TTC549 (cell line): ENCODE results near the gene EFNB3.
A peak's percentile ranks its signal among the peaks of the same experiment; 100 is the strongest.

Source experiments
- FAIRE-seq: peaks from 2 replicates; lab custom pipeline; 2012; peaks lifted over from hg19 to GRCh38; lab: Jason Lieb, UNC

EFNB3 gene

DNA sequence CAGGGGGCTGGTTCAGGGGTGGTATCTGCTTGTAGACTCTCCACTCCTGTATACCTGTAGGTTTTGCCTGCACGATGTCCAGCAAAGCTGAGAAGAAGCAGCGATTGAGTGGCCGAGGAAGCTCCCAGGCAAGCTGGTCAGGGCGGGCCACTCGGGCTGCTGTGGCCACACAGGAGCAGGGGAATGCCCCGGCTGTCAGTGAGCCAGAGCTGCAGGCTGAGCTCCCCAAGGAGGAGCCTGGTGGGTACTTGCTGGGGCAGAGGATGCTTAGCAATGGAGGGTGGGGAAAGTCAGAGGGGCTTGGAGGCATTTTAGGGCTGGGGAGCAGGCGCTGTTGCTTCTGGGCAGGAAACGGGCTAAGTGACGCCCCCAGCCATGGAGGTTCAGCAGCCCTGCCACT is 14.7 kb downstream of the EFNB3 start:
- no peak for FAIRE-seq

DNA sequence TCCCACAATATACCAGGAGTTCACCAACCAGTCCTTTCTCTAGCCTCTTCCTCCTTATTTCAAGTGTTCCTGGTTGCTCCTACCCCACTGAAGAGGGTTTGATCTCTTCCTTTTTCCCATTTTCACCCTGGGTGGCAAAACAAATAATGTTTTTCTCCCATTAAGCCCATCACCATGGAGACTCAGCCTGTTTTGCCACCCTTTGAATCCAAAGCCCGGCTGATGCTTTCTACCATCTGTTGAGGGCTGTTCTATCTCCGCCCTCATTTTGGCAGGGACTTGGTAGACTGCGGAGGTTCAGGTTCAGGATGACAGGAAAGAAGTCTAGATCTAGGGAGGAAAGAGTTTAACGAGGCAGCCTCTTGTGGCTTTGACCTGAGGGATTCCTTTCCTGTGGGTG is 15.1 kb downstream of the EFNB3 start:
- FAIRE-seq = no peak

DNA sequence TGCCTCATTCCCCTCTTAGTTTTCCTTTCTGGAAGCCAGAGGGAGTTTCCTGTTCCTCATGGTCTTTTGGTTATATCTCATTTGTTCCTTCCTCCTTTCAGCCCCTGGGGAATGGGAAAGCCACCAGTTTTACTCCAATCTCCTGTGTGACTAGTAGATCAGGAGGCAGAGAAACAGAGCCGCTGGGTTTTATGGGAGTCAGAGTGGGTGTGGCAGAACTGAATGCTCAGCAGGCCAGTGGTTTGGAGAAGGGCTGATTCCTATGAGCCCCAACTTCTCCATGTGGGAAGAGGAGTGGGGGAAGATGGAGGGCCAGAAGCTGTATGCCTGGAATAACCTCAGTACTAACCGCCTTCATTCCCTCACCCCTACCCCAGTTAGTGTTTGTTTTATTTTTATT is 16.6 kb downstream of the EFNB3 start:
- no peak for FAIRE-seq

DNA sequence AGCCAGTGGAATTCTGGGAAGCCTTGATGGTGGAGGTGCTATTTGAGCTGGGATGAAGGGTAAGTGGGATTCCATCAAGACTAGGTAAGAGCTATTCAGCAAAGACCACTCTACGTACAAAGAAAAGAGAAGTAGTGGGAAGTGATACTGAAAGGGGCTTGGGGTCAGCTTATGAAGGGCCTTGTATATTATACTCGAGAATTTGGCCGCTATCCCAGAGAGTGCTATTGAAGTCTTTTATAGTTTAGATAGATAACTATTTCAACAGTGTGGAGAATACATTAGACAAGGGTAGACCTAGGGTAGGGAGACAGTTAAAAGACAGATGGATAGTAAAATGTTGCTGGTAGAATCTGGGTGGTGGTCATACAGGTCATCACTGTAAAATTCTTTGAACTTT is 22.9 kb downstream of the EFNB3 start:
- FAIRE-seq = no peak

DNA sequence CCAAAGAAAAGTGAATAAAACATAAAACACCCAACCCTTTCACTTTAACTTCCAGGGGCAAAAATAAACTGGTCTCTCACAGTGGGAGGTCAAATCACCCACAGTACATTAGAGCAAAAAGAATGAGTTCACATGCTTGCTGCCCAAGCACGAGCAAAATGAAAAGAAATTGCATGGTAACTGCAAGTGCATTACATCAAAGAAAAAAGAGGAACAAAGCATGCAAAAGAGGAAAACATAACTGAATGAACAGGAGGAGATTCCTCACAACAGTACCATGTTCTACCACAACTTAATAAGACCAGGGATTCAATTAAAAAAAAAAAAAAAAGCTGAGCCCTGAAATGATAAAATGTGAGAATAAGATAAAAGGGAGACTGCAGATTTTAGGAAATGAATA is 24.8 kb downstream of the EFNB3 start:
- FAIRE-seq = no peak

DNA sequence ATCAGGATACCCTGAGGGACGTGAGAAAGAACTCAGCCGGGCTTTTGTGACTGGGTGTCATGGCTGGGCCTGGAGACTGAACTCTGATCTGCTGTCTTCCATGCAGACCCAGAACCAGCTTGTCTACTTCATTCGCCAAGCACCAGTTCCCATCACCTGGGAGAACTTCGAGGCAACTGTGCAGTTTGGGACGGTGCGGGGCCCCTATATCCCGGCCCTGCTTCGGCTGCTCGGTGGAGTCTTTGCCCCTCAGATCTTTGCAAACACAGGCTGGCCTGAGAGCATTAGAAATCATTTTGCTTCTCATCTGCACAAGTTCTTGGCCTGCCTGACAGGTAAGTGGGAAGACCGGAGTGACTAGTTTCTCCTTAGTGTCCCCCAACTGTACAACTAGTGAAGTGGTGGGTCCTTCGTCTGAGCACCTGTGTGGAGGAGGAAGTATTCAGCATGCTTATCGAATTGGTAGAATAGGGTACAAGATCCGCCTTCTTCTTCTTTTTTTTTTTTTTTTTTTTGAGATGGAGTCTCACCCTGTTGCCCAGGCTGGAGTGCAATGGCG is 28.1 kb downstream of the EFNB3 start:
- no peak for FAIRE-seq

DNA sequence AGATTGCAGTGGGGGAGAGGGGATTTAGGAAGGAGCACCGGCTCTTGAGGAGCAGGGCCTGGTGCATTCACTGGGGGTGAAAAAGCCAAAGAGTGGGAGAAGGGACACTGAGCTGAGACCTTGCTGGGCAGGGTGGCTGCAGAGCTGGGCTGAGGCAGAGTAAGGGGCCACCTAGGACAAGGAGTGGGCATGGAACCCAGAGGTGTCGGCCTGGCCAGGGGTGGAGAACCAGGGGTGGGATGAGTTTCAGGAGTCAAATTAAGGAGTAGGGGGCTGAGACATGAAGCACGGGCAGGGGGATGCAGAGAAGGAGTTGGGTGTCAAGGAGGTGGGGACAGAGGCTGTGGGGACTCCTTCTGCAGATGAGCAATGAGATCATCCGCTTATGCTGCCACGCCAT is 32.6 kb downstream of the EFNB3 start:
- FAIRE-seq = no peak

DNA sequence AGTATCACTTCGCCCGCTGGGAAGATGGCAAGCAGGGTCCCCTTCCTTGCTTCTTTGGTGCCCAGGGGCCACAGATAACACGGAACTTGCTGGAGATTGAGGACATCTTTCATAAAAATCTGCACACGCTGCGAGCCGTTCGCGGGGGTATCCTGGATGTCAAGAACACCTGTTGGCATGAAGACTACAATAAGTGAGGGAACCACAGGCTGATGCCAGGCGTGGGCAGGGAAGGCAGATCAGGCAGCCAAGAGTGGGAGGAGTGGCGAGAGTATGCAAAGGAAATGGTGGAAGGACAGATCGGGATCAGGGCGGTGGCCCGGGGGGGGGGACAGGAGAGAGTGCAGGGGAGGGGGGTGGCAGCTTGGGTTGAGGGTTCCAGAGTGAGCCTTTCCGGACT is 34.7 kb downstream of the EFNB3 start:
- no peak for FAIRE-seq

DNA sequence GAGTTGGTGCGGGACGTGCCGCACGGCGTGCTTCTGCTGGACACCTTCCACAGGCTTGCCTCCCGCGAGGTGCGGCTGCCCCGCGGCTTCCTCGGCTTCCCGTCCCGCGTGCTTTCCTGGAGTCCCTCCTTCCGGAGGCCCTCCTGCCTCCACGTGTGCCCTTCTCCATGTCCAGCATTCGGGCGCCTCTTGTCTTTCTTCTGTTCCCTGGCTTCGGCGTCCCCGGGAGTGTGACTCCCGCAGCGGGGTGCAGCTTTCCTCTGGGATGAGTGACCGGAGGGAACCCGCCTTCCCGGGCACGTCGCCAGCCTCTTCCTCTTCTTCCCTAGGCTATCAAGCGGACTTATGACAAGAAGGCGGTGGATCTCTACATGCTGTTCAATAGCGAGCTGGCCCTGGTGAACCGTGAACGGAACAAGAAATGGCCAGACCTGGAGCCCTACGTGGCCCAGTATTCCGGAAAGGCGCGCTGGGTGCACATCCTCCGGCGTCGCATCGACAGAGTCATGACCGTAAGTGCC is 35.5 kb downstream of the EFNB3 start:
- FAIRE-seq = no peak

DNA sequence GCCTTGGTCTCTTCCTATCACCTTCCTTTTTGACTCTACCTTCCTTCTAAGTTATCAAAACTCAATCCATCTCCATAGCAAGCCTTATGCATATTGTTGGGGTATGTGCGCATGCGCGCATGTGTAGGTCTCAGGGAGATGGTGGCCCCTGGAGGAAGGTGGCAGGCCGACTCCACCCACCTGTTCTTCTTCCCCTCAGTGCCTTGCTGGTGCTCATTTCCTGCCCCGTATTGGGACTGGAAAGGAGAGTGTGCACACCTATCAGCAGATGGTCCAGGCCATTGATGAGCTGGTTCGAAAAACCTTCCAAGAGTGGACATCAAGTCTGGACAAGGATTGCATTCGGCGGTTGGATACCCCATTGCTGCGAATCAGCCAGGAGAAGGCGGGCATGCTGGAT is 37.7 kb downstream of the EFNB3 start:
- no peak for FAIRE-seq

DNA sequence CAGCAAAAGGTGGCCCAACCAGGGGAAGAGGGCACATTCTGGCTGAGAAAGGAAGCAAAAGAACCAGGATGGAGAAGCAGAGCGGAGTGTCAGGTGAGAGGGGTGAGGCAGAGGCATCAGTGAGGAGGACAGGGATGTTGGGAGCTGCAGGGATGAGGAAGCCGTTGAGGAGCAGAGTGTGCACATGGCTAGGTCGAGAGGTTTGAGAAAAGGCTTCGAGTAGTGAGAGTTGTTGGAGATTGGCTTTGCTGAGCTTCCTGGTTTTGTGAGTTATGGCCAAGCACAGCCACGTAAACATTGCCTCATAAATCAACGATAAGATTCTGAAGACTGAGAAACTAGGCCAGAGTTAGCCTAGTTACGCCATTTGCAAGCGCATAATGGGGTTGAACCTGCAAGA is 39.4 kb downstream of the EFNB3 start:
- FAIRE-seq = no peak

DNA sequence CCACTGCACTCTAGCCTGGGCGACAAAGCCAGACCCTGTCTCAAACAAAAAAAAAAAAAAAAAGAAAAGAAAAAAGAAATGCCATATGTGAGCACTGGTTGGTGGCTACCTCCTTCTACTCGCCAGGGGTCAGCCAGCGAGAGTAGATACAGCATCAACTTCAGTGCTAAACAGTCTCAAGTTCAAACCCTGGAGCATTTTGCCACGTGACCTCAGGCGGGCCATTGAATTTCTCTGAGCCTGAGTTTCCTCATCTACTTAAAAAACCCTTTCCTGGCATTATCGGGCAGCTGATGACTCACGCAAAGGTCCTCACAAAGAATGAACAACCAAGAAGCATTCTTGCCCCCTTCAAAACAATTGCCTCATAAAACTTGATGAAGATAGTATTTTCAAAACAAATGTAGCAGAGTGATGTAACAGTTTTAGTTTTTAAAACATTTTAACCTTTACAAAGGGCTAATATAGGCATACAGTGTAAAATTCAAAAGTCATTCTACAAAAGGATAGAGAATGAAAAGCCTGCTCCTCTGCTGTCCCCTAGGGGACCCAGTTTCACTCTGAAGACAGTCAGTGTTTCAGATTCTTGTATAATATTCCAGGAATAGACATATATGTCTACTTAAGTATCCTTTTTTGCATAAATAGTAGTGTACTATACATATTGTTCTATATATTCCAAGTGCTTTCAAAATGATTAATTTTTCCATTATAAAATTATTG is 40.9 kb downstream of the EFNB3 start:
- FAIRE-seq = peak; percentile 58

DNA sequence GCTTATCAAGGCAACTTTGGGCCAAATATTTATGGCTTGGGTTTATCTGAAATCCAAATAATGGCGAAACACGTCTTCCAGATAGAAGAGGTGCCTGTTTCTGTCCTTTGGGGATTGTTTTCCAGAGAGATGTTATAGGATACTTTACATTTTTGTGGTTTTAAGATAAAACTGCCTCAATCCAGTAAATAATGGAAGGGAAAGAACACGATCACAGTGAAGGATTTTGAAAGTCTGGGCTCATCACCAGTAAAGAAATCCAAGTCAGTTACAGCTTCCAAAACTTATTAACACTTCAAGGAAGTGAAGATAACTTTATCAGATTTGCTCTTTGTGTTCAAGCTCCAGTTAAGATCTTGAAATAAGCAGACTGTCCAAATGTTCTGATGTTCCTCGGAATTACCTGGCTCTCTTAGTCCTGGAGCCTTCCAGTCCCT is 42.7 kb downstream of the EFNB3 start:
- FAIRE-seq = peak; percentile 53

DNA sequence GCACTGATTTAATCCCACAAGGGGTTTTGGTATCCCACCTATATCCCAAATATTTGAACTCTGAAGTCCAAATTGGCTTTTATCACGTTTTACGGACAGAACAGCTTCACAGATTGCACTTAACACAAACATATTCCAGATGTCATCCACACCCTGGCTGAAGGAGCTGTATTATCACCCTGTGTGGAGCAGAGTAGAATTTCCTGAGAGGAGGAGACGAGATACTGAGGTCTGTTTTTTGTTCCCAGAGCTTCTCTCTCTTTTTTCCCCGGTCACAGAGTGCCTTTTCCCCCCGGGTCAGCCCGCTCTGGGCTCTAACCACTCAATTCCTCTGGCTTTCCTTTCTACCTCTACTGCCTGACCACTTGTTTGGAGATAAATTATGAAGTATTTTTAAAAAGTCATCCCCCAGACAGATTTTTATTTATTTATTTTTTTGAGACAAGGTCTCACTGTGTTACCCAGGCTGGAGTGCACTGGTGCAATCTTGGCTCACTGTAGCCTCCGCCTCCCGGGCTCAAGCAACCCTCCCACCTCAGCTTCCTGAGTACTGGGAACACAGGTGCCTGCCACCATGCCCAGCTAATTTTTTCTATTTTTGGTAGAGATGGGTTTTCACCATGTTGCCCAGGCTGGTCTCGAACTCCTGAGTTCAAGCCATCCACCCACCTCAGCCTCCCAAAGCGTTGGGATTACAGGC is 43.2 kb downstream of the EFNB3 start:
- FAIRE-seq = no peak

DNA sequence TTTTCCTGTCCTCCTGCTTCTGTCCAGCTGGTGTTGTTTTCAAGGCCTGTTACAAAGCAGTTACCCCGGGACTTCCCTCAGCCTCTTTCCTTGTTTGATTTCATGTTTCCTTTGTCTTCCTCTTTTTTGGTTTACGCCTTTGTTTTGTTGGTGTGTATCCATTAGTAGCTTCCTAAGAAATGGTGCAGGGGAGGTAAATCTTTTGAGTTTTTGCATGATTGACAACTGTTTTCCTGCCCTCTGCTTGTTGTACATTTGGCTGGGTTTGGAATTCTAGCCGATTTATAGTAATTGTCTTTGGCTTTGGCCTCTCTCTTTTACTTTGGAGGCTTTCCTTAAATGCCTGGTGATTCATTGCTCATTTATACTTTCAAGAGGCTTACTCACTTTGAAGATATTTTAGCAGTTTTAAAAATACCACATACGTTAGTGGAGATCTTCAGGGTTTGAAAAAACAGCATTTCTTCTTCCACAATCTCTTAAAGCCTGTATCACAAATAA is 45.4 kb downstream of the EFNB3 start:
- no peak for FAIRE-seq

DNA sequence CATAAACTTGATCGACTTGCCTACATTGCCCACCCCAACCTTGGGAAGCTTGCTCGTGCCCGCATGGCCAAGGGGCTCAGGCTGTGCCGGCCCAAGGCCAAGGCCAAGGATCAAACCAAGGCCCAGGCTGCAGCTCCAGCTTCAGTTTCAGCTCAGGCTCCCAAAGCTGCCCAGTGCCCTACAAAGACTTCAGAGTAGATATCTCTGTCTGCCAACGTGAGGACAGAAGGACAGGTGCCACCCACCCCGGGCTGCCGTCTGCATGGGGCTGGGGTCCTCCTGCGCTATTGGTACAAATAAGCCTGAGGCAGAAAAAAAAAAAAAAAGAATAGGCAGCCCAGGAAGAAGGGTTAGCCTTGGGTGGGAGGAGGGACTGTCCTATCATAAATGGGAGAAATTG is 49.7 kb downstream of the EFNB3 start:
- FAIRE-seq = no peak

DNA sequence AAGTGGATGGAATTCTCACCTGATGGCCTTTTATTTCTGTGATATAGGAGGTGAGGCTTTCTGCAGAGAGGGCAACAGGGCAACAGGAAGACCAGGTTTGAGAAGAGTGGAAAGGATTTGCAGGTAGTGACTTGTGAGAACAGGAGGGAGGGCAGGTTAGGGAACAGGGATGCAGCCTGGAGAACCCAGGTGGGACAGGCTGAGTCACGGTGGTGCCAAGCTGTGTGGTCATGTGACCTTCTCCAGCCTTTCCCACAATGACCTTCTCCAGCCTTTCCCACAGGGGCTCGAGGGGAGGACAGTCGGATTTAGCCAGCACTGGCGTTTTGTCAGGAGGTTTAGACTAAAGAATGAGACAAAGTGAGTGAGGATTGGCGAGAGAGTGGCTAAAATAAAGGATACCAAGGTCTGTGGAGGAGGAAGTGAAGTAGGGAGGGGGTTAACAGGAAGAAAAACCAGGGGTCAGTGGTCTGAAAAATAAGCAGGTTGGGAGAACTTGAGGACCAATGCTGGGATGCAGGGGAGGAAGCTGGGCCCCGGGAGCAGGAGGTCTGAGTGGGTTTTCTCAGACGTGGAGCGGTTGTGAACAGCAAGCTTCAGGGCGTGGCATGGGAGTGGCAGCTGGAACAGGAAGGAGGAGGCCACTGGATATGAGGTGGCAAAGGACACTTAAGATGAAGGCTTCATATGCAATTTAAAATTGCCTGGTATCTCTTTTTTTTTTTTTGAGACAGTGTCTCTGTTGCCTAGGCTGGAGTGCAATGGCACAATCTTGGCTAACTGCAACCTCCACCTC is 50.3 kb downstream of the EFNB3 start:
- FAIRE-seq = no peak

DNA sequence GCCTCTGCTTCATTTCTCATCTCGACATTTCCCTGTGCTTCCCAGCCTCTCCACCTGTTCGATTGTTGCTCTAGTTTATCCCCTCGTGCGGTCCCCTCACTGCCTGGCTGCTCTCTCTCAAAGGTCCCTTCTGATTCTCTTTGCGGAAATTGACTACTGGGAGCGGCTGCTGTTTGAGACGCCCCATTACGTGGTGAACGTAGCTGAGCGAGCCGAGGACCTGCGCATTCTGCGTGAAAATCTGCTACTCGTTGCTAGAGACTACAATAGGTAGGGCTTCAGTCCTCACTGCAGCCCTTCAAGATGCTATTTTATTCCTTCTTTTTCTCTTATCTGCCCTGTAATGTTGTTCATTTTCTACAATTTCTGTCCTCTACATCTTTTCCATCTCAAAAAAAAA is 52.0 kb downstream of the EFNB3 start:
- no peak for FAIRE-seq
